ENCODE results near the gene PIGC.

Gene PIGC

DNA sequence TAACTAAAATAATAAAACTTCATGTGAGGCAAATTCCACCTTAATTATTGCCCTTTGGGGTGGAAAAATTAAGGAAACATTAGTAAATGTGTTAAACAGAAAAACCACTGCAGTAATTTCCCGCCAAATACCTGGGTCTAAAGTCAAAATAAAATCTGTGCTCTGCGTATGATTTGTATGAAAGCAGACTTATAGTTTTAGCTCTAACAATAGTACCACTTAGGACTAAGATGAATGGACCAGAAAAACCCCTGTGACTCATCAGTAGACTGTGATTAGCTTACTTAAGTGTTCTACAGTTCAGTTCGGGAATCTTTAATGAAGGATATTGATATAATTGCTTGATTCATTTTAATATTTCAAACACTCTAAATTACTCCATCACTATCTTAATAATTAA, 46.6 kb downstream of the PIGC start:
- DNase-seq = no peak

DNA sequence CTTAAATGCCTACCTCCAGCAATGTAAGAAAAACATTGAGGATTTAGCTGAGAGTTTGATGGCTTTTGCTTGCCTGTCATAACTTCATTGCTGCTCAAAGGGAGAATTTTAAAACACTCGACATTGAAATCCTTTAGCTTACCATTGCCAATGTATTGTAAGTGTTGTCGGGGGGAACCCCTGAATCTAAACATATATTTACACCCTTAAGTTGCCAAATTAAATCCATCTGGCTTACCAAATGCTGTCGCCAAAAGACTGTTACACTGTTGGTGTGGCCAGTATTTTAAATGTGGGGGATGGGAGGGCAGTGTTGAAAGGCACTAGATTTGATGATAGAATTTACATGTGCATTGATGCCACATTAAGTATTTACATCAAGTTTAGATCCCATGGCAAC, 48.3 kb downstream of the PIGC start:
- no peak for DNase-seq

DNA sequence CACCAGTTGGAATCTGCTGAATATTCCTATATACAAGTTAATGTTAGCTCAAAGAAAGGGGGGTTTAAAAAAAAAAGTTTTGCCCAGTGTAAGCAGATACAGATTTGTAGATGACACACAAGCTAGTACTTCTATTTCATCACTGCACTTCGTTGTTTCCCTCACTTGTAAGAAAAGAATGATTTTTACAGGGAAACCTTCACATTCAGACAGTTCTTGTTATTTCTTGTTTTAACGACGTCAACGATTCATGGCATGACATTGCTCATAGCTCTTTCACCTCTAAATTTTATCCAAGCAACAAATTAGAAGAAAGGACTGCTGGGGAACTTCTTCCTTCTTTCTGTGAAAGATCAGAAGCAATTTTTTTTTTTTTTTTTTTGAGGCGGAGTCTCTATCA, 49.1 kb downstream of the PIGC start:
- DNase-seq = no peak

DNA sequence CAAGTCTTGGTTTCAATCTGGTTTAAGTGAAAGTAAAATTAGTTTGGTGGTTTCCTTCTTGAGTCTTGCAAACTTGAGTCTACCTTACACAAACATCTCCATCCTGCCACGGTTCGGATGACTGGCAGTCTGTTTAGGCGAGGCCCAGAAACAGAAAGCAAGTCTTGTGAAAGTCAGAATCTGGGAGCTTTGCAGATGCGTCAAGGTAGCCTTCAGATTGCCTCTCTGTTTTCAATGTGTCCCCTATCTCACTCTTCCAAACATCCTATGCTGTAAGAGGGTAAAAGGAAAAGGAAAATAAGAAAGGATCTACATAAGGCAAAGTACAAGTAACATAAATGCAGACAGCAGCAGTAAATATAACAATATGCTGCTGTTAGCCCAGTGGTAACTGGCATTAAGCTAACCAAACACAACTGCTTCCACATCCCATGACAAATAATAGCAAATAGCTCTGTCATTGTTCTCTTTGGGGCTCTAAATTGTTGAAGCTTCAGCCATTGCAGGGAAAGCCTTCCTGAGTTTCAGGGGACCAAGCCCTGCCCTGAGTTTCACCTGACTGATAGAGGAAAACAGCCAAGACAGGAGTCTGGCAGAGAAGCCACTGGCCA, 49.6 kb downstream of the PIGC start:
- peak; percentile 64 to 66 for DNase-seq

DNA sequence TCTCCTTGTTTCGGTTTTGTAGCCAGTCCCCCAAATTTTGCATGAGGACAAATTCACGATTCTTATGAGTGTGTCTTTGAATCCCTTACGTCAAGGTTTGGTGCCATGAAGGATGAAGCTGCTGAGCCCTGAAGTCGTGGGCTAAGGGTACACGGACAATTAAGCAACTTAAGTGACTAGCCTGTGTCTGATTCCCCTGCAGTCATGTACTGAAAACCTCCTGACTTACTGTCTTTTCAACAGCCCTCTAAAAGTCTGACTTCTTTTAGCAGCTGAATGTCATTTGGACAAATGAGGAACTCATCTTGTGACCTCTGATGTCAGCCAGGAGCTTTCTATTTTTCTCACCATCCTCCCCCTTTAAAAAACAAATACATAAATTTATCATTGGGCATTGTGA, 50.5 kb downstream of the PIGC start:
- DNase-seq = no peak

DNA sequence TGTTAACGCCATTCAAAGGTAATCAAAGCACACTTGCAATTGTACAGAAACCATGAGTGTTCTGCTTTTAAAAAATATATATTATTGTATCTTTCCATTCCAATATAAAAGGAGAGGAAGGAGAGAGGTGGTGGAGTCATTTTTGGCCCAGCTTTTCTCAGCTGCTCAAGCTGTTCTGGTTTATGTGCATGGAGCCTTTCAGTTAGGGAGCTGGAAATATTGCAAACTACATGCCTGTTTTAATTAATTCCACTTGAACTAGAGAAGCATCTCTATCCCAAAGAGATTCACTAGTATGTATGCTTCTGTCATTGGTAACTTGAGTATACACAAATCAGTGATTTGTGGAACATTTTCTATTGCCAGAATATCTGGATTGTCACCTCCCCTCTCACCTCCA, 51.9 kb downstream of the PIGC start:
- no peak for DNase-seq
